ENCODE data around the gene CDC45.

CDC45 gene

DNA sequence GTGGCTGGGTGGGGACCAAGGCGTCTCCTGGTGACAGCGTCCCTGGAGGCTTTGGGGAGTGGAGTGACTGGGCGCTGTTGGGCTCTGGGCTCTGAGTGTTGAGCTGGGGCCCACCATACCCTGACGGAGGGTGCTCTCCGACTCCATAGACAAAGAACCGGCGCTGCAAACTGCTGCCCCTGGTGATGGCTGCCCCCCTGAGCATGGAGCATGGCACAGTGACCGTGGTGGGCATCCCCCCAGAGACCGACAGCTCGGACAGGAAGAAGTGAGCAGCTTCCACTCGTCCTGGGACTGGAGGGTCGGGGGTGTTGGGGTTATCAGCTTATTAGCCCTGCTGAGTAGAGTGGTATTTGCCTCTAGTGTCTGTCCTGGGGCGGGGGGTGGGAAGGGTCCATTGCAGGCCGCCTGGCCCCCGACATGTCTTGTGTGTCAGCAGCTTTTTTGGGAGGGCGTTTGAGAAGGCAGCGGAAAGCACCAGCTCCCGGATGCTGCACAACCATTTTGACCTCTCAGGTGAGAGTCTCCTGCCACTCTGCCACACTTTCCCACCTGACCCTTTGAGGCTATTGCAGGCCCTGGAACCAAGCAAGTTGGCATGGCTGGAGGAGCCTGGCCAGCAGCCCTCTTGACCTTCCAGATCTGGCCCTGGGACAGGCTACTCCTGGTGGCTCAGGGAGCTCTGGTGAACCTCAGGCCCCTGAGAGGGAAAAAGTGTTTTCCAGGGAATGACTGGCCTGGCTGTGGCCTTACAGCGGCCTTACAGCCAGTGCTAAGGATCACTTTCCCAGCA lies 36.9 kb downstream of the CDC45 start:
- DNase-seq (ENCODE audit: low read depth in 2 of 2) = no peak

DNA sequence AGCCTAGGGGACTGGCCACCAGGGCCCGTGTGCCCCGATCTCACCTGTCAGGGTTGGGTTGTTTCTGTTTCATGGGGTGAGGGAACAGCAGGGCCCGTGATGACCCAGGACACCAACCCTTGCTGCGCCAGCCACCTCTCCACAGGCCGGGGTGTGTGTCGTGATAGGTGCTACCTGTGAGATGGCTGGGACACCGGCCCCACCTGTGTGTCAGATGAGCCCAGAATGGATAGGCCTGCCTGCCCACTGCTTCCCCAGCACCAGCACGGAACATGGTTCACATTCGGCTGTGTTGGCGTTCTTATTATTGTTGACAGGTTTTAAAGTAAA lies 37.4 kb downstream of the CDC45 start:
- DNase-seq (ENCODE audit: low read depth in 2 of 2) = no peak

DNA sequence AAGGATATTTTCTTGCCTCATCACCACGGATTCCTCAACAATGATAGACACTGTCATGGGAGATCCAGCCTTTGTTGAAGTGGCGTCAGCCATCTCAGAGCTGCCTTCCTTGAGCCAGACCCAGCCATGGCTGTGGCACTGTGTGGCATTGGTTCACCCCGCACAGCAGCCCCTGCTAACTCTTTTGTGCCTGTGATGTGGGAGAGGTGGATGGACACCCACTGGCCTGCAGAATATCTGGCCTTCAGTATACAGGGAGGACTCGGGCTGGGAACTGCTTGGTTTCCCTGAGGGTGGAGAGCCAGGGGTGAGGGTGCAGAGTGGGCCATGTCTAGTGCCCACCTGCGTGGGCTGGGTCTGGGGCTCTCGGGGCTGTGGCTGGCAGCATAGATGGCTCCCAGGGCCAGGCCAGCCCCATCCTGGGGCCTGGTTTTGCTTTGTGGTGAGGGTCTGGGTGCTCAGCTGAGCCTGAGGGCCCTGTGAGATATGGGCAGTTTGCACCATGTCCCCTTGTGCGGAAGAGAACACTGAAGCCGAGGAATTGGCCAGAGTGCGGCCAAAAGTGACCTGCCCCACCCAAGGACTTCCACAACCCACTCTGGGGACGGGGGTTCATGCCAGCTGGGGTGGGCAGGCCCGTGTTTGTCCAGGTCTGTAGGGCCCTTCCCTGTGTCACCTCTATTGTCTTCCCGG lies 38.3 kb downstream of the CDC45 start:
- DNase-seq (ENCODE audit: low read depth in 2 of 2) = no peak

DNA sequence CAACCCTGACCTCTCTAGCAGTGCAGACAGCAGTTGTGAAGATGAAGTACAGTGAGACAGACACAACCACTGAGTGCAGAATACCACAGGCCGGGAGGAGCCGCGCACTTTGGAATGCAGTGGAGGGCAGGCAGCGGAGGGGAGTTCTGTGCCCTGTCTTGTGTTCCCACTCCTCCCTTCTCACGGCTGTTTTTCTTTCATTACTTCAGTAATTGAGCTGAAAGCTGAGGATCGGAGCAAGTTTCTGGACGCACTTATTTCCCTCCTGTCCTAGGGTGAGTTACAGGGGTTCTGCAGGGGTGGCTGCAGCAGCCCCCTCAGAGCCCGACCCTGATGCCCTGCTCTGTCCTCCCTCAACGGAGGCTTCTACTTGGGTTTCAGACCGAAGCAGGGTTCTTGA lies 38.9 kb downstream of the CDC45 start:
- no peak for DNase-seq (ENCODE audit: low read depth in 2 of 2)

DNA sequence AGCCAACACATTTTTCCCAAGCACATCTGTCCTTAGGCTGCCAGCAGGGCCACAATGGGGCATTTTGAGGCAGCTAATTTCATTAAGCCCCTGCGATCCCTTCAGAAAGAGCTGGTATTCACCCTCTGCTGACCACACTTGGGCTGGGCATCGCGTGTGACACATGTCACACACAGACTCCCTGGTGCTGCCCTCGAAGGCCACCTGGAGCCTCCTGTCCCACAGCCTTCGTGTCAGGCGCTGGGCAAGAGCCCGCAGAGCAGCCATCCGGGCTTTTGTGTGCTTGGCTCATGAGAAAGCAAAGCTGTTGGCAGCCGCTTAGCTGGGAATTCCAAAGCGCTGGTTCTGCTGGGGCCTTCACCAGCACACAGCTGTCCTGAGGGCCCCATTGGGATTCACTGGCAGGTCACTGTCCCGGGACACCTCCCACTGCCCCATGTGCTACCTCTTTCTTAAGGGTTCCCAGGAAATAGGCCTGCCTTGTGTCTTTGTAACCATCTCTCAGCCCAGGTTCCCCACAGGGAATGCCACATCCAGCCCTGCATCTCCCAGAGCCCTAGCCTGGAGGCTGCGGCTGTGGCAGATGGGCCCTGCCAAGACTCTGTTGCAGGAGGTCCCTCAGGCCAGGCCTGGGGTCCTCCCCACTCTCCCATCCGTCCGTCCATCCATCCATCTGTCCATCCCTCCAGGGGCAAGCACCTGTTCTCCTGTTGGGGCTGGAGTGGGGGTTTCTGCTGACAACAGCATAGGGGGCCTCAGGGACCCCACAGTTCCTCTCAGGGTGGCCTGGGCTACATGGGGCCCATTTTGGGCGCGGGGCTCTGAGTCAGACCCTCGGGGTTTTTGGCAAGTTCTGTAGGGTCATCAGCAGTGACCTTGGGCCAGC lies 39.6 kb downstream of the CDC45 start:
- no peak for DNase-seq (ENCODE audit: low read depth in 2 of 2)

- DNase-seq (ENCODE audit: low read depth in 2 of 2) = no peak
These were observed 40.3 kb downstream of the CDC45 start for GRCh38 chr22:19520007-19520406.

- no peak for DNase-seq (ENCODE audit: low read depth in 2 of 2)
These were observed 41.0 kb downstream of the CDC45 start for GRCh38 chr22:19520566-19521305.

DNA sequence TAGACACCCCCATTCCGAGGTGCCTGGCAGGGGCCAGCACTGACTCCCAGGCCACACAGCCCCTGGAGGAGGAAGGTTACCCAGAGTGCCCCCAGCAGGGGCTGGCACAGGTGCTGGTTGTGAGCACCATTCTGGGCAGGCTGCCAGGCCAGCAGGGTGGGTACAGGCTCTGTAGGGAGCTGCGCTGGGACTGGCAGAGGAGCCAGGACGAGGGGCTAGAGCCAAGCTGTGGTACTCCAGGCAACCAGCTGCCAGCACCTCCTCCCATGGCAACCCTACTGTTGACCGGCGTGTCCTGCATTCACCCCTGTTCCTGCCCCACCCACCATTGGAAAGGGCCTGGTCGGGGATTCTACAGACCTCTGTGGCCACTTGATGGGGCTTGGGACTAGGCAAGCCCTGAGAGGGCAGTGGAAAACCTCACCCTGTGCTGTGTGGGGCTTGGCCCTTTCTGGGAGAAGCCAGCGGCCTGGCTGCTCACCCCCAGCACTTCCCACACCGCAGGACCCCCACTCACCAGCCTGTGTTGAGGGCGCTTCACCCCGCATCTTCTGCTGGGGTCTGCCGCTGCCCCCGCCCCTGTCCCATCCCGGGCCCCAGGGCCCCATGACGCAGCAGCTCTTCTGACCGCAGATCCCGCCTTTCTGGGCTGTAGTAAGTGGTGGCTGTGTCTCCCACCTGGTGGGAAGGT lies 42.6 kb downstream of the CDC45 start:
- DNase-seq (ENCODE audit: low read depth in 2 of 2) = no peak

- DNase-seq (ENCODE audit: low read depth in 2 of 2) = no peak
These were observed 43.1 kb downstream of the CDC45 start for GRCh38 chr22:19522881-19523239.

DNA sequence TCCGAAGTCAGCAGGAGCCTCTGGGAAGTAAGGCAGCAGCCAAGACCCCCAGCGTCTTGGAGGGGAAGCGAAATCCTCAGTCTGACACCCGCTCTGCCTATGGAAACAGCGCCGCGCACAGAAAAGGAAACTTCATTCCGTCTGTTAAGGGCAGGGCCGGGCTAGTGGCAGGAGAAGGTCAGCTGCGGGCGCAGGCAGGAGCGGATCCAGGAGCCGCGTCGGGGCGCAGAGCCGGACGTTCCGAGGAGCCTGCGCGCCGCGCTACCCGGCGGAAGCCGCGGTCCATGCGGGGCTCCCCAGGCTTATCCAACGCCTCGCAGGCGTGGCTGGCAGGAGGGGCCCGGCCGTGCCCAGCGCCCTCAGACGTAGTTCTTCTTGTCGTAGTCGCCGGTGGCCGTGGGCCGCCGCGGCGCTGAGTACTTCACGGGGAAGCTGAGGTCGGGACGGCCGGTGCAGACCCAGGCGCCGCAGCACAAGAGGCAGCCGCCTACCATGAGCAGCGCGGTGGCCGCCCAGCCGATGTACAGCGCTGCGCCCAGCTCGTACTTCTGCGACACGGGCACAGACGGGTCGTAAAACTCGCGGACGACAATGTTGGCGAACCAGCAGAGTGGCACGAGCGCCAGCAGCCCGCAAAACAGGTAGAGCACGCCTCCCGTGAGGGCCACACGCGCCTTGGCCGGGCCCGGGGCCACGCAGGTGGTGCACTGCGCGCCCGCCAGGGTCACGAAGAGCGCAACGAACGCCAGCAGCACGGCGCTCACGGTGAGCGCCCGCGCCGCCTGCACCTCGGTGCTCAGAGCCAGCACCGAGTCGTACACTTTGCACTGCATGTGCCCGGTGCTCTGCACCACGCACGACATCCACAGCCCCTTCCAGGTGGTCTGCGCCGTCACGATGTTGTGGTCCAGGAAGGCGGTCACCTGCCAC lies 43.8 kb downstream of the CDC45 start:
- DNase-seq (ENCODE audit: low read depth in 2 of 2) = no peak

DNA sequence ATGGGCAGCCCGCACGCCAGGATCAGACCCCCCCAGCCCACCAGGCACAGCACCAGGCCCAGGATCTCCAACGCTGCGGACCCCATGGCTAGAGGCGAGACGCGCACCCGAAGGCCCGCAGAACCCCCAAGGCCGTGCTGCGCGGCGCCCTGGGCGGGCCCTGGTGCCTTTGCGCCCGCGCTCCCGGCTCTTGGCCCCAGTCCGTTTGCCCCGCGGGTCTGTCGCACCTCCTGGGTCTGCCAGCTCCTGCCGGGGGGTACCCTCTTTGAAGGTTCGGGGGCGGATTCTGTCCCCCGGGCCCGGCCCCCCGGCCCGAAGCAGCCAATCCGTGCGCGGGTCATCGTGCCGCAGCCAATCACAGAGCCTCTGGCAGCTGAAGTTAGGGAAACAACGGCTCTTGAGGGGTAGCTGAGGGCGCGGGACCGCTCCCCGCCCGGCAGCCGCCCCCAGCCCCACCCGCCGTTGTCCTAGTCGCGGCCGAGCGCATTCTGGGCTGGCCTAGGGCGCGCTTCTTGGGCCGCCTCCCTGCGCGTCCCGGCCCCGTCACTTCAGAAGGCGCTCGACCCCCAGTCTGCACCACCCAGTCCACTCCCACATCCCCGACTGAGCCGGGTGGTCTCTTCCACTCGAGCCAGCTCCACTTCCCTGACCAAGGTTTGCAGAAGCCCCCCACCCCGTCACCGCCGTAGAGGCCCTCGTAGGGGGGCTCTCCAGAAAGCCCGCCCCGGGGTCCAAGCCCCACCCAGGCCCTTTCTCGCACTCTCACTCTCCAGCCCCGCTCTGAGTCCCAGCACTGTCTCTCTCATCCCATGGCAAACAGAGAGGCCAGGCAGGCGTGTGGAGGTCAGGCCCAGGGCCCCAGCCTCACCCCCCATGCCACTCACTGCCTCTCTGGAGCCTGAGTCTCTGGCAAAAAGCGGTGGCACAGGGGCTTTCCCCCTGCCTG lies 44.7 kb downstream of the CDC45 start, which contains the start of gene CLDN5:
Gene CLDN5 (minus strand): TSS at position 241 of the 946 bp plus-strand sequence. CDS start 155 bp downstream, at position 86.
- DNase-seq (ENCODE audit: low read depth in 2 of 2) = no peak

DNA sequence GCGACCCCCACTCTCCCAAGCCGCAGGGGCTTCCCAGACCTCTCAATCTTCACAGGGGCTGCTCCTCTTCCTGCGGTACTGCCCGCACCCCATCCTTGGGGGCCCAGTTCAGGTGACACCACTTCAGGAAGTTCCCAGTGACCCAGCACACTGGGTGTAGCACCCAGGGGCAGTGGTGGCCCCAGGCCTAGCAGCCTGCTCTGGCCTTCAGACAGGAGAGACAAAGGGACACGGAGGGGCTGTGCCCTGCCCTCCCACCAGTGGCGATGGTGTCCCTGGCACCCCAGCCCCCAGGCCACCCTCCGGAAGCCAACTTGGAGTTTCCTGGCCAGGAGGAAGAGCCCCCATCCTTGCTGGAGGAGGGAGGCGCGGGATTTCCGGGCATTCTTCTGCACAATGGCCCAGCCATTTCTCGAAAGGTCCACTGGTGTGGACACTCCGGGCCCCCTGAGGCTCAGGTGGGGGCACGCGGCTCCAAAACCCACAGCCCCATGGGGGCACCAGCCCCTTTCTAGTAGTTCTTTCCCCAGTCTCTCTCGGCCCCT lies 45.5 kb downstream of the CDC45 start:
- no peak for DNase-seq (ENCODE audit: low read depth in 2 of 2)

DNA sequence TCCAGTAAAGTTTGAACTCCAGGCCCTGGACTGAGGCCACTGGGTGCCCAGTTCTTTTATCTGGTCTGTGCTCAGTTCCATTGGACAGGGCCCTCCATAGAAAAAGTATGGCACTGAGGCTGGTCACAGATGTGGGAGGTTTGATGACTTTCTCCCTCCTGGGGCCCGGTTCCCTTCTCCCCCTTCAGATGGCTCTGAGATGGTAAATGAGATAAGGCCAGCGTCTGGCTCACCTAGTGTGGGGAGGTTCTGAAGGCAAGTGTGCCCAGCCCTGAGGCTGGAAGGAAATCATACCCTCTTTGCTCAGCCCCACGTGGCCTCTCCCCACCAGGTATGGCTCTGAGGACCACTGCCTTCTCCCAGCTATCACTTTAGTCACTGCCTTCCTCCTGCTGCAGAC lies 45.9 kb downstream of the CDC45 start:
- no peak for DNase-seq (ENCODE audit: low read depth in 2 of 2)

- no peak for DNase-seq (ENCODE audit: low read depth in 2 of 2)
These were observed 46.5 kb downstream of the CDC45 start for GRCh38 chr22:19526076-19526701.

DNA sequence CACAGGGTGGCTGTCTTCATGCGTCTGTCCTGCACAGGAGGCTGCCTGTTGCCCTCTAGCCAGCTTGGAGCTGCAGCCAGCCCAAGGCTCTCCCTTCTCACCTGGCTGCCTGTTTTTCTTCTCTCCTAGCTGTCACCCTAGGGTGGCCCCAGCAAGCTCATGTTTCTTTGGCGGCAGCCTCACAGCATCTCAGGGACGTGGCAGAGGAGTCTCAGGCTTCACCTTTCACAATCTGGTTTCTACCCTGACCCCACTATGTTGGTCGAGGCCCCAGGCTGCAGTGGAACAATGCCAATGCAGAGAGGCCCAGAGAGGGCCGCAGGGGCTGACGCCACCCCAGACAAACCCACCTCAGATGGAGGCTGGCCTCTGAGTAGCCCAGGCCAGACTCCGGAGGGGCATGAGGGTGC lies 47.0 kb downstream of the CDC45 start:
- DNase-seq (ENCODE audit: low read depth in 2 of 2) = no peak

- DNase-seq (ENCODE audit: low read depth in 2 of 2) = no peak
These were observed 47.6 kb downstream of the CDC45 start for GRCh38 chr22:19527321-19527721.

- no peak for DNase-seq (ENCODE audit: low read depth in 2 of 2)
These were observed 48.2 kb downstream of the CDC45 start for GRCh38 chr22:19527861-19528417.

GRCh38 chr22:19529811-19530210 lies 50.1 kb downstream of the CDC45 start:
- no peak for DNase-seq (ENCODE audit: low read depth in 2 of 2)
